Nephron (organoid): ENCODE measurements around the gene NOVA2.

ENCODE experiments used
- H3K27ac Mint-ChIP-seq, 3 experiments: 2 replicates each; pipeline ENCODE4 v1.8.0; 2020; ENCODE audit warnings: mixed read lengths in 3 of 3, mild to moderate bottlenecking in 2 of 3, moderate library complexity in 1 of 3
- H3K27me3 Mint-ChIP-seq: 2 replicates; pipeline ENCODE4 v1.8.0; 2021; ENCODE audit warnings: low read depth, mild to moderate bottlenecking, moderate library complexity, mixed read lengths
- H3K36me3 Mint-ChIP-seq: 2 replicates; pipeline ENCODE4 v1.8.0; 2020; ENCODE audit warnings: low read depth, mixed read lengths
- H3K4me1 Mint-ChIP-seq: 2 replicates; pipeline ENCODE4 v1.8.0; 2020; ENCODE audit warnings: mixed read lengths
- H3K4me3 Mint-ChIP-seq, 3 experiments: 2 replicates each; pipeline ENCODE4 v1.8.0; 2020; ENCODE audit warnings: mild to moderate bottlenecking in 3 of 3, mixed read lengths in 3 of 3, moderate library complexity in 2 of 3
- H3K9me3 Mint-ChIP-seq: 2 replicates; pipeline ENCODE4 v1.8.0; 2020; ENCODE audit warnings: mixed read lengths
- TF ChIP-seq, protein P1 (sequence below), 3 experiments: fragments of 200-600 bp; sonication (generic); IDR thresholded peaks; one replicate each; pipeline ENCODE4 v1.5.0; 2021; ENCODE audit warnings: antibody characterized with exemption in 3 of 3; ENCODE audit not compliant: unreplicated experiment in 3 of 3

Gene NOVA2

GRCh38 chr19:45887200-45887710 is 86.4 kb downstream of the NOVA2 start:
- Mint-ChIP-seq H3K27me3 (no peaks in the 10 kb centered on the region), H3K4me3 (peak overlapping the region; percentile 94 to 97 (median 95)), H3K4me1 (peaks cover 22% of the 10 kb centered on the region), H3K9me3 (no peaks in the 10 kb centered on the region), H3K36me3 (peaks cover 9% of the 10 kb centered on the region), H3K27ac (peak overlapping the region; percentile 92 to 94 (median 93))
- TF ChIP-seq, protein P1, sequence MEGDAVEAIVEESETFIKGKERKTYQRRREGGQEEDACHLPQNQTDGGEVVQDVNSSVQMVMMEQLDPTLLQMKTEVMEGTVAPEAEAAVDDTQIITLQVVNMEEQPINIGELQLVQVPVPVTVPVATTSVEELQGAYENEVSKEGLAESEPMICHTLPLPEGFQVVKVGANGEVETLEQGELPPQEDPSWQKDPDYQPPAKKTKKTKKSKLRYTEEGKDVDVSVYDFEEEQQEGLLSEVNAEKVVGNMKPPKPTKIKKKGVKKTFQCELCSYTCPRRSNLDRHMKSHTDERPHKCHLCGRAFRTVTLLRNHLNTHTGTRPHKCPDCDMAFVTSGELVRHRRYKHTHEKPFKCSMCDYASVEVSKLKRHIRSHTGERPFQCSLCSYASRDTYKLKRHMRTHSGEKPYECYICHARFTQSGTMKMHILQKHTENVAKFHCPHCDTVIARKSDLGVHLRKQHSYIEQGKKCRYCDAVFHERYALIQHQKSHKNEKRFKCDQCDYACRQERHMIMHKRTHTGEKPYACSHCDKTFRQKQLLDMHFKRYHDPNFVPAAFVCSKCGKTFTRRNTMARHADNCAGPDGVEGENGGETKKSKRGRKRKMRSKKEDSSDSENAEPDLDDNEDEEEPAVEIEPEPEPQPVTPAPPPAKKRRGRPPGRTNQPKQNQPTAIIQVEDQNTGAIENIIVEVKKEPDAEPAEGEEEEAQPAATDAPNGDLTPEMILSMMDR (IDR thresholded peaks at IDR 0.05; ENCODE audit: unreplicated experiment in 3 of 3) = no peak

GRCh38 chr19:45886427-45887199 is 87.1 kb downstream of the NOVA2 start:
- Mint-ChIP-seq H3K4me1 (peaks cover 26% of the 10 kb centered on the region), H3K36me3 (peaks cover 9% of the 10 kb centered on the region), H3K9me3 (no peaks in the 10 kb centered on the region), H3K27me3 (no peaks in the 10 kb centered on the region), H3K27ac (peak overlapping the region; percentile 92 to 94 (median 93)), H3K4me3 (peak overlapping the region; percentile 94 to 97 (median 95))
- TF ChIP-seq, protein P1 (IDR thresholded peaks at IDR 0.05; ENCODE audit: unreplicated experiment in 3 of 3) = no peak

DNA sequence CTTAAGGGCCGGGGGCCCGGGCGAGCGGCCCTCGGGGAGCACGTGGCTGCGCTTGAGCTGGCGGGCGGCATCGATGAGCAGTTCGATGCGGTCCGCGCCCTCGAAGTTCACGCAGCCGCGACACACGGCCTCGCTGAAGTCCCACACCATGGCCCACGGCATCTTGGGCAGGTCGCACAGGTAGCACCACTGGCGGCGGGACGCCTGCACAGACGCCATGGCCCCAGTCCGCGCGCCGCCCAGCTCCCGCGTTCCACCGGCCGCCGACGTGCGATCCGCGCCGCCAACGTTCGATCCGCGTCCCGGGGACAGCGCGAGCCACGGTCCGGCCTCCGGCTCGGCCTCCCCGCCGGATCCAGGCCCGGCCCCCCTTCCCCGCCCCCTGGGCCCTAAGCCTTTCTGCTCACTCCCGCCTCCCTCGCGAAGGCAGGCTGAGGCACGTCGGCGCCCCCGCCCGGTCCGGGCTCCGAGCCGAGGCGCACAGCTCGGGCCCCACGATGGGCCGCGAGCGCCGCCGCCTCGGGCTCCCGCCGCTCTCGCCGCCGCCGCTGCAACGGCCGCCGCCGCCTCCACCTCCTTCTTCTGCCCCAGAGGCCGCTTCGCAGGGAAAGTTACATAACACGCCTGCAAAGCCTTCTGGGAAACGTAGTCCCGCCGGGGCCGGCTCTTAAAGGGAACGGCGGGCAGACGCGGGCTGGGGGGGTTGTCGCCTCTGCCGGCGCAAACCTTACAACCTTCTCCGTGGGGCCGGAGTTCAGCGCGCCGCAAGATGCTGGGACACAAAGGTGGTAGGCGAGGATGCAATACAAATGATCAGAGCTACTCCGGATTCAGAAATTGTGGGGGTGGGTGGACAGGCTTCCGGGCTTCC is 87.9 kb downstream of the NOVA2 start, which contains the start of gene IRF2BP1:
Gene IRF2BP1 (minus strand): TSS at position 586 of the 871 bp plus-strand sequence. CDS start 367 bp downstream, at position 219.
- Mint-ChIP-seq H3K27ac (peak within 1 kb of the TSS; percentile 92 to 94 (median 93)), H3K4me3 (peak within 1 kb of the TSS; percentile 94 to 97 (median 95)), H3K4me1 (peaks cover 33% of the 10 kb centered on the region), H3K9me3 (no peaks in the 10 kb centered on the region), H3K36me3 (peaks cover 9% of the 10 kb centered on the region), H3K27me3 (peaks cover 3% of the 10 kb centered on the region)
- TF ChIP-seq, protein P1 (IDR thresholded peaks at IDR 0.05; ENCODE audit: unreplicated experiment in 3 of 3) = no peak

DNA sequence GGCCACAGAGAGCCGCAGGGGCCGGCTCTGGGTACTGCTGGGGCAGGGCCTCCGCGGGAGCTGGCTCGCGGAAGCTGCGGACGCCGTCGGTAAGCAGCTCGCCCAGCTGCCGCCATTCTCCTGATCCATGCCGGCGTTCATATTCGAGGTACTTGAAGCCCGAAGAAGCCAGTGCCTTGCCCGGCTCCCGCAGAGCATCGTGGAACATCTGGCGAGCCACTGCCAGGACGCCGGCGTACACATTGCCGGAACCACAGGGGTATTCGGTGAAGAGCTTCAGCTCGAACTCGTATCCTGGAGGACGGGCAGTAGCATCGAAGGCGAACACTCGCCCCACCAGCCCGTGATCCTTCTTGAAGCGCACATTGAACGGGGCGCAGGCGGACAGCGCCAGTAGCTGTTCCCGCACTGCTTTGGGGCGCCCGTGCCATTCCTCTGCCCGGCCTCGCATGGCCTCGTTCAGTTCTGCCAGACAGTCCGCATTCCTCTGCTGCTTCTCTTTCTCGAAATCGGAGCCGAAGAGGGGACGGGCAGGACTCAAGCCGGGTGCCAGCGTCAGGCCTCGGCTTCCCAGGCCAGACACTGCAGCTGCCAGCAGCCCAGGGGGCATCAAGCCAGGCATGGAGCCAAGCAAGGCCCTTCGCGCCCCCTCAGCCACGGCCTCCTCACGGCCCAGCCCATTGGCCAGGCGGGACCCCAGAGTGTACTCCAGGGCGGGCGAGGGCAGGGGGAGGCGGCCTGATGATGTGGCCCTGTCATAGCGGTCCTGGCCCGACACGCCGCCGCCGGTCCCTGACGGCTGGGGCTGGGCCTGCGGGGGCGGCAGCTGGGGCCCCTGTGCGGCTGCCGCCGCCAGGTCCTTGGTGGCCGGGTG is 88.7 kb downstream of the NOVA2 start:
- H3K27ac Mint-ChIP-seq = no peak overlapping the region
- H3K27me3 Mint-ChIP-seq = peaks cover 3% of the 10 kb centered on the region
- peaks cover 4% of the 10 kb centered on the region for H3K36me3 Mint-ChIP-seq
- H3K9me3 Mint-ChIP-seq = no peaks in the 10 kb centered on the region
- H3K4me3 Mint-ChIP-seq = peak overlapping the region; percentile 66 to 80 (median 80)
- H3K4me1 Mint-ChIP-seq = peaks cover 33% of the 10 kb centered on the region
- TF ChIP-seq, protein P1 (IDR thresholded peaks at IDR 0.05; ENCODE audit: unreplicated experiment in 3 of 3) = no peak
